ENCODE results near the gene LKAAEAR1.
"Not testable (repeated sequence)": the region's sequence is repeated elsewhere in the genome, so short reads cannot be mapped to it uniquely, and the experiment has no call there.

The LKAAEAR1 gene

GRCh38 chr20:64083804-64084684 is at the start of gene LKAAEAR1:
LKAAEAR1 (minus strand) TSS chr20:64084398; CDS start chr20:64084219, 179 bp downstream.
- DNase-seq: no peak

- DNase-seq: no peak
These were observed 47.2 kb upstream of the LKAAEAR1 start for GRCh38 chr20:64131406-64131805.

- DNase-seq: no peak
These were observed 46.7 kb upstream of the LKAAEAR1 start for GRCh38 chr20:64130876-64131275.

- DNase-seq: no peak
These were observed 46.1 kb upstream of the LKAAEAR1 start for GRCh38 chr20:64130271-64130670.

GRCh38 chr20:64129146-64129782 is 45.1 kb upstream of the LKAAEAR1 start:
- no peak for DNase-seq

GRCh38 chr20:64123517-64123916 is 39.3 kb upstream of the LKAAEAR1 start:
- DNase-seq: not testable (repeated sequence)

GRCh38 chr20:64122927-64123326 is 38.7 kb upstream of the LKAAEAR1 start:
- not testable (repeated sequence) for DNase-seq

- DNase-seq: no peak
These were observed 37.4 kb upstream of the LKAAEAR1 start for GRCh38 chr20:64121586-64121985.

- DNase-seq: no peak
These were observed 35.6 kb upstream of the LKAAEAR1 start for GRCh38 chr20:64119681-64120341.

GRCh38 chr20:64119301-64119680 is 35.1 kb upstream of the LKAAEAR1 start:
- DNase-seq: no peak

- not testable (repeated sequence) for DNase-seq
These were observed 33.2 kb upstream of the LKAAEAR1 start for GRCh38 chr20:64117432-64117777.

- DNase-seq: peak; percentile 52
These were observed 32.6 kb upstream of the LKAAEAR1 start for GRCh38 chr20:64116541-64117431.

GRCh38 chr20:64116016-64116415 is 31.8 kb upstream of the LKAAEAR1 start:
- peak; percentile 47 for DNase-seq

- DNase-seq: peak; percentile 41
These were observed 31.1 kb upstream of the LKAAEAR1 start for GRCh38 chr20:64115171-64115911.

GRCh38 chr20:64114356-64114971 is 30.3 kb upstream of the LKAAEAR1 start:
- DNase-seq: peak; percentile 44

- peak; percentile 47 for DNase-seq
These were observed 29.7 kb upstream of the LKAAEAR1 start for GRCh38 chr20:64113796-64114355.

- no peak for DNase-seq
These were observed 29.2 kb upstream of the LKAAEAR1 start for GRCh38 chr20:64113444-64113775.

GRCh38 chr20:64112691-64113443 is 28.7 kb upstream of the LKAAEAR1 start:
- DNase-seq: peak; percentile 49

GRCh38 chr20:64111841-64112641 is 27.8 kb upstream of the LKAAEAR1 start:
- DNase-seq: peak; percentile 45
